HG03108 (cell line): Measurements from ENCODE around the gene MCM5.
"Not testable (repeated sequence)": the region's sequence is repeated elsewhere in the genome, so short reads cannot be mapped to it uniquely, and the experiment has no call there.

ENCODE experiments used
- ATAC-seq: cut with Tn5 transposase; IDR thresholded peaks from one replicate; pipeline ENCODE4 v1.9.1; 2021; ENCODE audit warnings: moderate library complexity; ENCODE audit not compliant: unreplicated experiment

MCM5 gene

GRCh38 chr22:35450824-35451569 lies 51.1 kb downstream of the MCM5 start:
- ATAC-seq, result no peak

- ATAC-seq, result no peak
These were observed 51.7 kb downstream of the MCM5 start for GRCh38 chr22:35451592-35451991.

GRCh38 chr22:35452351-35452781 lies 52.4 kb downstream of the MCM5 start:
- no peak for ATAC-seq

GRCh38 chr22:35452810-35453743 lies 53.1 kb downstream of the MCM5 start:
- ATAC-seq, result no peak

GRCh38 chr22:35454416-35455054 lies 54.6 kb downstream of the MCM5 start:
- no peak for ATAC-seq

GRCh38 chr22:35455529-35455928 lies 55.6 kb downstream of the MCM5 start:
- ATAC-seq, result no peak

GRCh38 chr22:35456757-35457156 lies 56.8 kb downstream of the MCM5 start:
- no peak for ATAC-seq

- ATAC-seq, result no peak
These were observed 58.0 kb downstream of the MCM5 start for GRCh38 chr22:35457729-35458546.

GRCh38 chr22:35458547-35459422 lies 58.8 kb downstream of the MCM5 start:
- ATAC-seq, result no peak

GRCh38 chr22:35459423-35459894 lies 59.5 kb downstream of the MCM5 start:
- ATAC-seq, result no peak

GRCh38 chr22:35459976-35460375 lies 60.0 kb downstream of the MCM5 start:
- not testable (repeated sequence) for ATAC-seq

GRCh38 chr22:35460688-35461087 lies 60.7 kb downstream of the MCM5 start:
- ATAC-seq, result no peak

- ATAC-seq, result no peak
These were observed 62.7 kb downstream of the MCM5 start for GRCh38 chr22:35462498-35463230.

GRCh38 chr22:35463231-35463933 lies 63.4 kb downstream of the MCM5 start:
- ATAC-seq, result no peak

GRCh38 chr22:35464399-35464798 lies 64.5 kb downstream of the MCM5 start:
- no peak for ATAC-seq

- no peak for ATAC-seq
These were observed 65.3 kb downstream of the MCM5 start for GRCh38 chr22:35465109-35465701.

GRCh38 chr22:35467681-35468434 lies 67.9 kb downstream of the MCM5 start:
- no peak for ATAC-seq
